ENCODE results near the gene CAP1.
"Not testable (repeated sequence)": the region's sequence is repeated elsewhere in the genome, so short reads cannot be mapped to it uniquely, and the experiment has no call there.

CAP1 gene

GRCh38 chr1:40040511-40041465 is at the start of gene CAP1:
TSS of gene CAP1 (plus strand) at chr1:40040729. CDS start at chr1:40059347, 18,618 bp downstream.
- FAIRE-seq (peak; percentile 80), DNase-seq (ENCODE audit: insufficient read length, low spot score) (peak; percentile 94)
- TF ChIP-seq POLR2A (IDR thresholded peaks at IDR 0.05; ENCODE audit: low read depth, low read length) = peak; percentile 83

- no peak for FAIRE-seq
- no peak for DNase-seq (ENCODE audit: insufficient read length, low spot score)
- no peak for TF ChIP-seq POLR2A (IDR thresholded peaks at IDR 0.05; ENCODE audit: low read depth, low read length)
These were observed 48.3 kb upstream of the CAP1 start for GRCh38 chr1:39992234-39992633.

- no peak for DNase-seq (ENCODE audit: insufficient read length, low spot score)
- TF ChIP-seq POLR2A (IDR thresholded peaks at IDR 0.05; ENCODE audit: low read depth, low read length) = no peak
- no peak for FAIRE-seq
These were observed 47.6 kb upstream of the CAP1 start for GRCh38 chr1:39992888-39993287.

GRCh38 chr1:39995973-39996393 is 44.5 kb upstream of the CAP1 start:
- no peak for DNase-seq (ENCODE audit: insufficient read length, low spot score)
- no peak for FAIRE-seq
- no peak for TF ChIP-seq POLR2A (IDR thresholded peaks at IDR 0.05; ENCODE audit: low read depth, low read length)

- no peak for FAIRE-seq
- TF ChIP-seq POLR2A (IDR thresholded peaks at IDR 0.05; ENCODE audit: low read depth, low read length) = no peak
- no peak for DNase-seq (ENCODE audit: insufficient read length, low spot score)
These were observed 44.0 kb upstream of the CAP1 start for GRCh38 chr1:39996396-39997004.

- DNase-seq (ENCODE audit: insufficient read length, low spot score) (no peak), FAIRE-seq (no peak)
- TF ChIP-seq POLR2A (IDR thresholded peaks at IDR 0.05; ENCODE audit: low read depth, low read length) = no peak
These were observed 39.1 kb upstream of the CAP1 start for GRCh38 chr1:40001456-40001855.

GRCh38 chr1:40003156-40004093 is 37.1 kb upstream of the CAP1 start:
- DNase-seq (ENCODE audit: insufficient read length, low spot score) = no peak
- FAIRE-seq = no peak
- no peak for TF ChIP-seq POLR2A (IDR thresholded peaks at IDR 0.05; ENCODE audit: low read depth, low read length)

GRCh38 chr1:40004857-40005256 is 35.7 kb upstream of the CAP1 start:
- FAIRE-seq (no peak), DNase-seq (ENCODE audit: insufficient read length, low spot score) (no peak)
- TF ChIP-seq POLR2A (IDR thresholded peaks at IDR 0.05; ENCODE audit: low read depth, low read length) = no peak

- FAIRE-seq; DNase-seq (ENCODE audit: insufficient read length, low spot score): not testable (repeated sequence)
These were observed 33.0 kb upstream of the CAP1 start for GRCh38 chr1:40007481-40008034.

GRCh38 chr1:40011198-40011597 is 29.3 kb upstream of the CAP1 start:
- DNase-seq (ENCODE audit: insufficient read length, low spot score) = no peak
- no peak for FAIRE-seq
- TF ChIP-seq POLR2A (IDR thresholded peaks at IDR 0.05; ENCODE audit: low read depth, low read length) = no peak

- no peak for FAIRE-seq
These were observed 26.2 kb upstream of the CAP1 start for GRCh38 chr1:40014253-40014706.

GRCh38 chr1:40014812-40015594 is 25.5 kb upstream of the CAP1 start:
- DNase-seq (ENCODE audit: insufficient read length, low spot score) (peak; percentile 81), FAIRE-seq (peak; percentile 99)
- TF ChIP-seq POLR2A (IDR thresholded peaks at IDR 0.05; ENCODE audit: low read depth, low read length) = no peak

More at GRCh38 chr1:40014253-40014706, 26.2 kb upstream of the CAP1 start:
- TF ChIP-seq POLR2A (IDR thresholded peaks at IDR 0.05; ENCODE audit: low read depth, low read length) = no peak
- DNase-seq (ENCODE audit: insufficient read length, low spot score) = no peak

Measured in H54 (cell line).